ENCODE results near the gene CLC.

Gene CLC

DNA sequence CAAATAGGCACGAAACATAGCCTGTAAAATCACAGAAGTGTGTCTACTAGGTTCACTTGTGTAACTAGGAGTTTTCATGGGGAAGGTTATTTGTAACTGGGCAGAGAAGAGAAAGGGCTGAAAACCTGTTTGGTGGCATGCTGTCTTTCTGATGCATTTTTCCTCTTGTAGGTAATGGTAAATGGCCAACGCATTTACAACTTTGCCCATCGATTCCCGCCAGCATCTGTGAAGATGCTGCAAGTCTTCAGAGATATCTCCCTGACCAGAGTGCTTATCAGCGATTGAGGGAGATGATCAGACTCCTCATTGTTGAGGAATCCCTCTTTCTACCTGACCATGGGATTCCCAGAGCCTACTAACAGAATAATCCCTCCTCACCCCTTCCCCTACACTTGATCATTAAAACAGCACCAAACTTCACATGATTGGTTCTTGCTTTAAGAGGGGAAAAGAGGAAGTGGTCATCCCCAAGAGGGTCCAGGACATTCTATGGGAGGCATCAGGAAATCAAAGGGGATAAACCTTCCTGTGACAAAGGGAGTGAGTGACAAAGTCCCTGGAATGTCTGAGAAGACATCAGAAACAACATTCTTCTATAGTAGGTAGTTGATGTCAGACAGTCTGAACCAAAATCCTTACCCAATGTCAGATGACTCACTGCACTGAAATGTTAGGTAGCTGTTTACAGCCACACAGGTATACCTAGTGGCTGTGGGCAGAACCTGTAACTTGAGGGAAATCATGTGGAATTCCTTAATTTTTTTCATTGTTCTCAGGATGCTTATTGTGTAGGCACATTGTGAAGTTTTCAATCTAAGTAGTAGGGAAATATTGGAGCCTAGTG is 28.6 kb downstream of the CLC start:
- no peak for TF ChIP-seq CTCF (IDR thresholded peaks at IDR 0.05)
- H3K4me3 ChIP-seq: no peak overlapping the region

DNA sequence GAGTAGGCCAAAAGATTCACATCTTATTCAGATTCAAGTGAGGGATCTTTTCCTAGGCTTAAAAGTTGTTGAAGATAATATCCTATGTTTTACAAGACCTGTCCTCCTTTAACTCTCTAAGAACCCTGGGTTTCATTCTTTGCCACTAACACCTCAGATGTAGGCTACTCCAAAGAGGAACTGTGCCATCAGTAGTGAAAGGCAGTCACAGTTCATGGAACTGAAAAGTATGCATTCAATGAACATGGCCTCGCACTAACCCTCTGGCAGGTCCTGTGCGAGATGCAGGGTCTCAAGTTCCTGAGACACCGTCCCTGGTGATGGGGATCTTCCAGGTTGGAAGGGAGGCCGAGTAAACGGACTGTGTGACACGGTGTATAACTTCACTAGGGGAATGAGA is 29.2 kb downstream of the CLC start:
- Histone ChIP-seq H3K27ac (no peak overlapping the region), H3K4me3 (no peak overlapping the region)
- no peak for TF ChIP-seq CTCF (IDR thresholded peaks at IDR 0.05)
- DNase-seq (ENCODE audit: low spot score): no peak

More for the DNA sequence above, 28.6 kb downstream of the CLC start:
- DNase-seq (ENCODE audit: low spot score): no peak
- H3K27ac ChIP-seq: no peak overlapping the region

DNA sequence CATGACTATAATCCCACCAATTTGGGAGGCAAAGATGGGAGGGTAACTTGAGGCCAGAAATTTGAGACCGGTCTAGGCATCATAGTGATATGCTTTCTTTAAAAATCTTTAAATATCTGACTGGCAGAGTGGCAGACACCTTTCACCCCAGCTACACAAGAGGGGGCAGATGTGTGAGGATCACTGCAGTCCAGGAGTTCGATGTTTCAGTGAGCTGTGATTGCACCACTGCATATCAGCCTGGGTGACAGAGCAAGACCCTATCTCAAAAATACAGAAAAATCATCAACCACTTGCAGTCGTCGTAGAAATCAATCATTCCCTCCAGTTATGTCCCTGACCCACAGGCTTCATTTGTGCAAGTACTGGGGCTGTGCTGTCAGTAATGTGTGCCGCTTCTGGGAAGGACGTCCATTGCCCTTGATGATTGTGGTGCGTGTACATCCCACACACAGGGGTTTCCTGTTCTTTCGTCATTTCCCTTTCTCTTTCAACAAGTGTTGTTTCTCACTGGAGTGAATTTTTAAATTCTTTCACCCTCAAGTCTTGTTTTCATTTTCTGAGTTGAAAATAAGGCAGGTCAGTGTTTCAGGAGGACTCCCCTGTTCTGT is 32.1 kb downstream of the CLC start:
- Histone ChIP-seq H3K4me3 (no peak overlapping the region), H3K27ac (no peak overlapping the region)
- no peak for DNase-seq (ENCODE audit: low spot score)
- no peak for TF ChIP-seq CTCF (IDR thresholded peaks at IDR 0.05)

GRCh38 chr19:39704181-39705044 is 33.4 kb downstream of the CLC start, which contains the start of gene LGALS14:
Gene LGALS14 (plus strand): TSS chr19:39704481. CDS start chr19:39704529, 48 bp downstream.
- DNase-seq (ENCODE audit: low spot score): no peak
- no peak within 1 kb of the TSS for H3K4me3 ChIP-seq

GRCh38 chr19:39701291-39701690 is 36.5 kb downstream of the CLC start:
- H3K27ac ChIP-seq: no peak overlapping the region
- DNase-seq (ENCODE audit: low spot score): no peak
- no peak for TF ChIP-seq CTCF (IDR thresholded peaks at IDR 0.05)
- no peak overlapping the region for H3K4me3 ChIP-seq

More at GRCh38 chr19:39704181-39705044, 33.4 kb downstream of the CLC start, which contains the start of gene LGALS14:
- H3K27ac ChIP-seq: no peak within 1 kb of the TSS
- TF ChIP-seq CTCF (IDR thresholded peaks at IDR 0.05): no peak

GRCh38 chr19:39698535-39698934 is 39.3 kb downstream of the CLC start:
- TF ChIP-seq CTCF (IDR thresholded peaks at IDR 0.05): no peak
- no peak overlapping the region for H3K27ac ChIP-seq
- DNase-seq (ENCODE audit: low spot score): no peak
- no peak overlapping the region for H3K4me3 ChIP-seq
